ENCODE measurements around the gene PLEKHN1.

- TF ChIP-seq CTCF (IDR thresholded peaks at IDR 0.05; ENCODE audit: low read depth, low read length) = no peak
- no peak for TF ChIP-seq EZH2phosphoT487 (IDR thresholded peaks at IDR 0.05; ENCODE audit: low read depth)
These were observed 15.4 kb upstream of the PLEKHN1 start for GRCh38 chr1:950881-951280.

All from OCI-LY3 (cell line).